Occipital lobe (tissue), 2 donors: Measurements from ENCODE around the gene IGBP1. TPM values are rescaled to one million over a fixed set of nuclear protein-coding genes. Genes with fewer than 3 reads are reported as not detected.
"Not testable (repeated sequence)": the region's sequence is repeated elsewhere in the genome, so short reads cannot be mapped to it uniquely, and the experiment has no call there.

Experiments
- DNase-seq: peaks from one replicate; lab custom pipeline; 2025; lab: John Stamatoyannopoulos, UW
- total RNA-seq: library from RNA; depleted of rRNA; stranded (reverse); fragments of >200 nt; gene quantifications from one replicate; pipeline ENCODE4 v1.2.3, GENCODE V29; 2014

The IGBP1 gene
- total RNA-seq, 1 donor from 2014 or later = 94.7 TPM

DNA sequence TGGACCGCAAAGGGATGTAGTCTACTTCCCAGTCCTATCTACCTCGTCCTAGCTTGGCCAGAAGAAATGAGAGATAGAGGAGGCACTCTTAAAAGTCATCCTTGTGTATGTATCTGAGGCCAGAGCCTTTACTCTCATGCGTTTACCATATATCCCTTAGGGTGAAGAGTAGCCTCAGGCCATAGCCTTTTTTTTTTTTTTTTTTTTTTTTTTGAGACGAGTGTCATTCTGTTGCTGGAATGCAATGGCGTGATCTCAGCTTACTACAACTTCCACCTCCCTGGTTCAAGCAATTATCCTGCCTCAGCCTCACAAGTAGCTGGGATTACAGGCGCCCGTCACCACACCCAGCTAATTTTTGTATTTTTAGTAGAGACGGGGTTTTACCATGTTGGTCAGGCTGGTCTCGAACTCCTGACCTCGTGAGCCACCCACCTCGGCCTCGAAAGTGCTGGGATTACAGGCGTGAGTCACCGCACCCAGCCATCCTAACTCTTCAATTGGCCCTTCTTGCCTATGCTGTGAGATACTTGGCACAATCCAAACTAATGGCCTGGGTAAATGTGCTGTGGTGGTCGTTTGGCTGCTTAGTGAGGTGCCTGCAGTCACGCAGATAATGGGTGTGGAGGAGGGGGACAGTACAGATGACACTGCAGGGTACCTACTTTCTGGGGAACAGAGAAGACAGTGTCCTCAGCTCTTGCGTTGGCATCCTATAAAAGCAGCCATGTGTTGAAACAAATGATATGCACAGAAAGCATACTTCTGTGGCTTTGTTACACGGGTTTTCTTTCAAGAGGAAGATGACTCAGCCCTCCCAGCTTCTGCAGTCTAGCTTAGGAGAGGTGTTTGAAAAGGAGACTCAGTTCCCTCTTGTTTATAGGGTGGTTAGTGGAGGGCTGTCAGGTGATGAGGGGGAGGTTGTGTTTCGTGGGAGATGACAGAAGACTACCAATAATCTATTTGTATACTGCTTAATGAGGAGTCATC is 33.6 kb downstream of the IGBP1 start:
- DNase-seq = no peak

DNA sequence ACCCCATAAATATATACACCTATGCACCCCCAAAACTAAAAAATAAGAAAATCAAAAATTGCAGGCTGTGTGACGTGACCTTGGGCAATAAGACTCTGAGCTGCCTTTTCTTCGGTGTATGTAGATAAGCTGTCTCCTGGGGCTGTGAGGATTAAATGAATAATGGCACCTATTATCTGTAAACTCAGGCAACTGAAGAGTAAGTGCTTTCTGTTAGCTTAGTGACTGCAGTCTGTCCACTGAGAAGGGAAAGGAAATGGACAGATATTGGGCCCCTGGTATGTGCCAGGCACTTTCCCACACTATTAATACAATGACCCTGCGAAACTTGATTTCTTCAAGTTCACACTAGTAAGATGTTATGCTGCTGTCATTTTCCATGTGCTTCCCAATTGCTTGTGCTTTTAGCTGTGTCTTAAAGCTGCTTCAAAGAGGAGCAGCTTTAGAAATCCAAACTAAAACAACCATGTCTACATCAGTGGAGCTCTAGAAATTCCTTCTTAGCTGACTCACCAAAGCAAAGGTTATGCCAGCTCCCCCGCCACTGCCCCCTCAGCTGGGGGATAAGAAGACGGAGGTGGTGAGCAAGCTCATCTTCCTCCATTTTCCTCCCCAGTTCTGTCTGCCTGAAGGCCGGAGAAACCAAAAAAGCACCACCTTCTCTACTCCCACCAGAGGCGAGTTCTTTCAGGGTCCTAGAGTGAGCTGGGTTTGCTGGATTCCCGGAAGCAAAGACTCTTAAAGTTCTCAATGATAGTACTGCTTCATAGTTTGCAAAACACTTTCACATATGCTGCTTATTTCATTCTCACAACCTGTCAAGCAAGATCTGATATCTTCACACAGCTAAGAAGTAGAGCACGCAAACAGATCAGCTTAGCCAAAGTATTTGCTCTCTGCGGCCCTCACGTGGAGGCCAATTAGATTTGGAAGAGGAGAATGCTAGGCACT is 35.3 kb downstream of the IGBP1 start:
- DNase-seq = peak; percentile 35

DNA sequence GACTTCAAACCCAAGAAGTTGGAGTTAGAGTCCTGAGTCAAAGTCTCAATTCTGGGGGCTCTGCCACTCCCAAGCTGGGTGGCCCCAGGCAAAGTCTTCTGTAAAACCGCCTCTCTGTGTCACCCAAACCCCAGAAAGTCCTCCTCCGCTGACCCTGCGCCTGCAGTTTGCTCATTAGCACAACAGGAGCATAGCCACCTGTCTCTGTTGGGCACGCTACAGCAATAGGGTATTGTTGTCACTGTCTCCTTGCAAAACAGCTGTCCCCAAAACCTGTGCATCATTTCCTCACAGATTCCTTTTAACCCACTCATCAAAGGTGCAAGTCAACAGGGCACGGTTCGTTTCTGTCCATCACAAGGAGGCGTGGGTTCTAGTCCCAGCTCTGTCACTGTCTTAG is 36.0 kb downstream of the IGBP1 start:
- no peak for DNase-seq

DNA sequence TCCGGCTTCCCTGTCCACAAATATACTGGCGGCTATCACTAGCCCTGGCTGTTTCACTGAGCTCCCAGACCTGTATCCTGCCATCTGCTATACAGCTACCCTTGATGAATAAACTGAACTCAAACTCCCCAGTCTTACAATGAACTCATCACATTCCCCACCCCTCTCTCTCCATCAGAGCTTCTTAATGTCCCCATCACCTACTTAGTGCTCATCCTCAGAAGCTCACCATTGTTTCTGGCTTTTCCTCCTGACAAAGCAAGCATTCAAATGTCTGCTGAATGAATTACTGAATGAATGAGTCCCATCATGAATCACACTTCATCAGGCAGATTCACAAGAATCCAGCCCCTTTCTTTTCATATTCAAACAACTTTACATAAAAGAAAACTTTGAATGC is 38.4 kb downstream of the IGBP1 start:
- DNase-seq = no peak

DNA sequence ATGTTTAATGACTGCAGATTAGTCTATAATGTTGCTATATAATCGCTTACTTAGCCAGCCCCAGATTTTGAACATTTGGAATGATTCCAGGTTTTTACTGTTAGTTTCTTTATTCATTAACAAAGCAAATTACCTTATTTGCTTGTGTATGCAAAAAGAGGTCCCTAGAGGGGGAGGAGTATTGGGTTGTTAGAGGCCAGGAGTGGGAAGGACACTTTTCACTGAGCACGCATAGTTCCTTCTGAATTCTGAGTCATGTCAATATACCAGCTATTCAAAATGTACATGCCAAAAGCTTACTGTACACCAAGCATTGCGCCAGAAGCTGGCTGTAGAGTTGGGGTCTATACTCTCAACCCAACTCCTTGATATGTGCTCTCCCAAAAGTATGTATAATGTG is 39.0 kb downstream of the IGBP1 start:
- no peak for DNase-seq

GRCh38 chrX:70172964-70173363 is 39.7 kb downstream of the IGBP1 start:
- no peak for DNase-seq

GRCh38 chrX:70174754-70175153 is 41.5 kb downstream of the IGBP1 start:
- DNase-seq = no peak

DNA sequence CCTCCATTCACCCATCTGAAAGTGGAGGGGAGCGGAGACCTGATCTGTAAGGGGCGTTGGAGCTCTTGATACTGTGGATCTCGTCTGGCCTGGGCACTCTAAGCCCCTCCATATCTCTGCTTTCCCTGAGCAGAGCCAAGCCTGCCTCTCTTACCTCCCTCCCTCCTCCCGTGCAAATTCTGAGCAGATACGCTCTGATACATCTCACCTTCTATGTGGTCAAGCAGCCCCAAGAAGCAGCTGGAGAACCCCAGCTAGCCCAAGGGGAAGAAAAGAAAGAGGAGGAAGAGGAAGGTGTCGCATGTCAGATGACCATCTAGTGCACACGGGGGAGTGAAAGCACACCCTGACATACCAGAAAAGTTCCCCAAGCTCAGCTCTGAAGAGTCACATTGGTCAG is 42.1 kb downstream of the IGBP1 start:
- DNase-seq = no peak

- DNase-seq = no peak
Measured at GRCh38 chrX:70176938-70177533, 43.8 kb downstream of the IGBP1 start, which contains the start of gene DGAT2L6. DGAT2L6 (plus strand) TSS chrX:70177483; CDS start chrX:70177583, 100 bp downstream.

GRCh38 chrX:70183091-70183490 is 49.8 kb downstream of the IGBP1 start:
- DNase-seq = no peak

- DNase-seq = no peak
Measured at GRCh38 chrX:70190225-70190624, 57.0 kb downstream of the IGBP1 start.

DNA sequence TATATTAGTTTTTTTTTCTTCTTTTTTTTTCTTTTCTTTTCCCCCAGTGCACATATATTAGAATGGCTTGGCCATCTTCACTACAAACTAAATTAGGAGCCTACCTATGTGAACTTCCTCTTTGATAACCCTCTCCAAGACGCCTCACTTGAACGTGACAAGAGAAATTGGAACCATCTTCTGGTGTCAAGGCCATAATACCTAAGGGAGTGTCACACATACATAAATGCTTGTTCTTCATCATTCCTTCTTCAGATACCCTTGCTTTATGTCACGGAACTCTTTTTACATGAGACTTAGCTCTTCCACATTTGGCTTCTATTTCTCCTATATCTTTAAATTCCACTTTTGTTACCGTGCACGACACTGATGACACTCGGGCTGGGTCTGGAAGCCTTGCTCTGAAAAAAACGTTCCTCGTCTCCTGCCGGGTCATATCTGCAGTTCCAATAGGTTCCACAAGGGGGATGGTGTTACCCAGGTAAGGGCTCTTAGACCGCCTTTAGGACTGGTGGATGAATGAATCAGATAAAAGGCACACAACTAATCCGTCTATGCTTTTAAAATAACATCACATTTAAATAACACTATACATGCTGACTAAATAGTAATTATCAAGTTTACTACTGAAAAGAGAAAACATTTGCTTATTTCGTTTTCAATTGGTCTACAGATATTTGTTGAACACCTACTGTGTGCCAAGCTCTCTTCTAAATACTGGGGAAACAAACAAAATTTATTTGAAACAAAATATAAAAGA is 63.9 kb downstream of the IGBP1 start:
- DNase-seq = no peak

DNA sequence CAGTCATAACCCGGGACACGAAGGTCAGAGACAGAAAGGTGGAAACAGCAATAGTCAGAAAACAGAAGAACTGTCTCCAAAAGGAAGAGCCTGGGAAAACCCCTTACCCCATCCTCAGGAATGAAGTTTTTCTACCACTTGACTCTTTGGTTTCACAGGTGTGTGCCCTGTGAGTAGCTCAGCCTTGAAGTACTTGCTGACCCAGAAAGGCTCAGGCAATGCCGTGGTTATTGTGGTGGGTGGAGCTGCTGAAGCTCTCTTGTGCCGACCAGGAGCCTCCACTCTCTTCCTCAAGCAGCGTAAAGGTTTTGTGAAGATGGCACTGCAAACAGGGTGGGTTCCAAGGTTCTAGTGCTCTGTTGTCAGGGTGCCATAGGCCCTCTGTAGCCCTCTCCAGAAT is 68.5 kb downstream of the IGBP1 start:
- DNase-seq = no peak

GRCh38 chrX:70208479-70208878 is 75.2 kb downstream of the IGBP1 start:
- no peak for DNase-seq

DNA sequence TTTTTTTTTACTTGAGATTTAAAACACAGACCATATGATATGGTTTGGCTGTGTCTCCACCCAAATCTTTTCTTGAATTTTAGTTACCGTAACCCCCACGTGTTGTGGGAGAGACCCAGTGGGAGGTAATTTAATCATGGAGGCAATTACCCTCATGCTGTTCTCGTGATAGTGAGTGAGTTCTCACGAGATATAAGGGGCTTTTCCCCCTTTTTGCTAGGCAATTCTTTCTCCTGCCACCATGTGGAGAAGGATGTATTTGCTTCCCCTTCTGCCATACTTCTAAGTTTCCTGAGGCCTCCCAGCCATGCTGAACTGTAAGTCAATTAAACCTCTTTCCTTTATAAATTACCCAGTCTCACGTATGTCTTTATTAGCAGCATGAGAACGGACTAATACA is 76.3 kb downstream of the IGBP1 start:
- not testable (repeated sequence) for DNase-seq

Other genes starting within 250 kb of the IGBP1 start
- gene AWAT2, start 83.5 kb upstream of the IGBP1 start, total RNA-seq = not detected
- gene OTUD6A, start 71.0 kb upstream of the IGBP1 start, total RNA-seq = not detected
- gene DGAT2L6, start 44.0 kb downstream of the IGBP1 start, total RNA-seq = not detected
- gene AWAT1, start 101.2 kb downstream of the IGBP1 start, total RNA-seq = not detected
- gene P2RY4, start 126.8 kb downstream of the IGBP1 start, total RNA-seq = 0.16 TPM
- gene ARR3, start 134.9 kb downstream of the IGBP1 start, total RNA-seq = not detected
- not detected for gene RAB41, start 148.7 kb downstream of the IGBP1 start, total RNA-seq
- 26.5 TPM for gene PDZD11, start 156.5 kb downstream of the IGBP1 start, total RNA-seq
- 2.7 TPM for gene KIF4A, start 156.7 kb downstream of the IGBP1 start, total RNA-seq